Astrocyte of the spinal cord (primary cell): ENCODE measurements around the gene TRIM47.
A peak's percentile ranks its signal among the peaks of the same experiment; 100 is the strongest.

Experiments
- DNase-seq: peaks from one replicate; pipeline ENCODE4 v3.0.0; 2011; ENCODE audit warnings: low read depth, low spot score
- H3K4me3 ChIP-seq: 2 replicates; pipeline ENCODE4 v1.5.1; 2011; ENCODE audit warnings: low read depth, mild to moderate bottlenecking, low read length, moderate library complexity
- CTCF ChIP-seq: IDR thresholded peaks from 2 replicates; pipeline ENCODE4 v1.5.1; 2012; ENCODE audit warnings: low read depth, mild to moderate bottlenecking, low read length, inconsistent platforms
- in situ Hi-C: cut with HindIII; loops from 2 replicates; pipeline ENCODE4 v1.10.0; 2017; ENCODE audit warnings: low sequenced_read_pairs

Gene TRIM47

GRCh38 chr17:75881678-75882454 is 3.5 kb upstream of the TRIM47 start:
- in situ Hi-C loops: no loop called here
- DNase-seq: no peak
- no peak for TF ChIP-seq CTCF
- no peak overlapping the region for H3K4me3 ChIP-seq

- H3K4me3 ChIP-seq: no peak overlapping the region
- in situ Hi-C loops: no loop called here
- DNase-seq: no peak
- TF ChIP-seq CTCF: no peak
Observed at GRCh38 chr17:75880266-75880665, 1.9 kb upstream of the TRIM47 start.

GRCh38 chr17:75877752-75878173 is 618 bp downstream of the TRIM47 start:
- H3K4me3 ChIP-seq: peak overlapping the region; percentile 63
- peak; percentile 51 for TF ChIP-seq CTCF
- peak; percentile 57 for DNase-seq
- in situ Hi-C loops: no loop called here

- peak overlapping the region; percentile 63 for H3K4me3 ChIP-seq
- DNase-seq: peak; percentile 92
- peak; percentile 12 for TF ChIP-seq CTCF
- in situ Hi-C loops: no loop called here
Observed at GRCh38 chr17:75876938-75877751, 1.2 kb downstream of the TRIM47 start.

- peak; percentile 14 for TF ChIP-seq CTCF
- H3K4me3 ChIP-seq: peak overlapping the region; percentile 63
- DNase-seq: no peak
- in situ Hi-C loops: no loop called here
Observed at GRCh38 chr17:75876190-75876937, 2.0 kb downstream of the TRIM47 start.

GRCh38 chr17:75875940-75876189 is 2.5 kb downstream of the TRIM47 start:
- no peak overlapping the region for H3K4me3 ChIP-seq
- DNase-seq: no peak

More at GRCh38 chr17:75875940-75876189, 2.5 kb downstream of the TRIM47 start:
- no peak for TF ChIP-seq CTCF
- in situ Hi-C loops: no loop called here
